ENCODE measurements around the gene RTTN. TPM values are rescaled to one million over a fixed set of nuclear protein-coding genes. Genes with fewer than 3 reads are reported as not detected.
A peak's percentile ranks its signal among the peaks of the same experiment; 100 is the strongest.

RTTN gene
- total and polyA plus RNA-seq, 2 of the 13 experiments (the other 11 are each of a cell fraction or from before 2014, with no cell fraction given) = 5.4 to 18.7 TPM

DNA sequence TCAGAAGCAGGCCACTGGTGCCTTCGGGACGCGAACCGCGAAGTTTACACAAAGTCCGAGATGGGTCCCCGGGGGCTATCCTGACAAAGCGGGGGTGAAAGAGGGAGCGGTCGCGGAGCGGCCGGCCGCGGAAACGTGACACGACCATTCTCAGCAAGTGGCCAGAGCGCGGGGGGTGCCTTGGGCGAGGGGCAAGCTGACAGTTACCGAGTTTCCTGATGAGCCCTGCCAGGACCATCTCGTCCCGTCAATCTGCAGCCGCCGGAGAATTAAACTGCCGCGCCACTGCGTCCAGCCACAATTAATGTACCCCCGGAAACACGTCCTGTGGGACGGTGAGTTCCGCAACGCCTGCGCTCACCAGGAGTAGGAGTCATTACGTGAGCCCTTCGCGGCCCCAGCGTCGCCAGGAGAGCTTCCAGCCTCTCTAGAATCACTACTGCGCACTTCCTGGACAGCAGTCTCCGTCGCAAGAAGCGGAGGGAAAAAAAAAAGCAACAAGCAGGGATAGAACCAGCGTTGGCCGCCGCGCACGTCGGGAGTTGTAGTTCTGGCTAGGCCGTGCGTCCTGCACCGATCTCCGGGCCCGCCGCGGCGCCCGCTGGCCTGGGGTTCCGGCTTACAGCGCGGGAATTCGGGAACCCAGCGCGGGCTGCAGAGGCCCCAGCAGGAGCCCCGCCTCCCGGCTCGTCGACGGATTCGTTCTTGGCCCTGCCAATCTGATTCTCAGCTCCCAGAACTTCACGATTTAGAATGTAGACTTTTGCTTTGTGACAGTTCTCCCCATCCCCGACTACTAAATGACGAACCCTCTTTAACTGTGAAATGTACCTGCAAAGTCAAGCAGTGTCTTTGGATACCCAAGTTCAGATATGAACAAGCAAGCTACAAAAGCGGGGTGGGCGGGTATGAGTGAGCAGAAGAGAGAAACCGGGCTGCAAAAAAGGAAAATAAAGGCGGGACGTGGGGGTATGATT is at the start of gene RTTN (continued):
- TF ChIP-seq, protein P1, sequence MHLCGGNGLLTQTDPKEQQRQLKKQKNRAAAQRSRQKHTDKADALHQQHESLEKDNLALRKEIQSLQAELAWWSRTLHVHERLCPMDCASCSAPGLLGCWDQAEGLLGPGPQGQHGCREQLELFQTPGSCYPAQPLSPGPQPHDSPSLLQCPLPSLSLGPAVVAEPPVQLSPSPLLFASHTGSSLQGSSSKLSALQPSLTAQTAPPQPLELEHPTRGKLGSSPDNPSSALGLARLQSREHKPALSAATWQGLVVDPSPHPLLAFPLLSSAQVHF (CRISPR knock-in tag; IDR thresholded peaks at IDR 0.05) = peak; percentile 79
- TF ChIP-seq MAFG (CRISPR knock-in tag; IDR thresholded peaks at IDR 0.05) (no peak), ZNF335 (CRISPR knock-in tag; IDR thresholded peaks at IDR 0.05) (peak; percentile 89), ERF (CRISPR knock-in tag; IDR thresholded peaks at IDR 0.05) (peak; percentile 86), AGO1 (IDR thresholded peaks at IDR 0.05; ENCODE audit: low read depth, low read length, poor library complexity, severe bottlenecking) (peak; percentile 58), KLF16 (CRISPR knock-in tag; IDR thresholded peaks at IDR 0.05) (peak; percentile 44 to 87; a peak in 2 of 4 replicates), ZNF17 (CRISPR knock-in tag; IDR thresholded peaks at IDR 0.05) (no peak), KDM3A (CRISPR knock-in tag; IDR thresholded peaks at IDR 0.05; ENCODE audit: low read depth) (peak; percentile 82), ZBTB7A (CRISPR knock-in tag; IDR thresholded peaks at IDR 0.05) (no peak), HMGA1 (CRISPR knock-in tag; conservative IDR thresholded peaks at IDR 0.05) (no peak), TOPORS (CRISPR knock-in tag; IDR thresholded peaks at IDR 0.05) (peak; percentile 74), THYN1 (CRISPR knock-in tag; IDR thresholded peaks at IDR 0.05; ENCODE audit: borderline replicate concordance, low read depth) (no peak), SMARCC2 (IDR thresholded peaks at IDR 0.05) (no peak), NFKB2 (CRISPR knock-in tag; IDR thresholded peaks at IDR 0.05; ENCODE audit: borderline replicate concordance) (peak; percentile 84), ZNF337 (CRISPR knock-in tag; IDR thresholded peaks at IDR 0.05; ENCODE audit: borderline replicate concordance, low read depth) (peak; percentile 94), SALL2 (CRISPR knock-in tag; IDR thresholded peaks at IDR 0.05) (no peak; the same call in none of the 2 replicates), ZNF264 (CRISPR knock-in tag; IDR thresholded peaks at IDR 0.05) (peak; percentile 70; the same call in 1 of the 2 replicates), FOXO1 (CRISPR knock-in tag; IDR thresholded peaks at IDR 0.05) (peak; percentile 54), RAD51 (IDR thresholded peaks at IDR 0.05; ENCODE audit: borderline replicate concordance) (no peak), RELA (CRISPR knock-in tag; IDR thresholded peaks at IDR 0.05) (no peak), RARA (CRISPR knock-in tag; IDR thresholded peaks at IDR 0.05) (0 out of 2 replicates have a peak, but pooled peaks have one; percentile 6), ZNF816 (CRISPR knock-in tag; IDR thresholded peaks at IDR 0.05; ENCODE audit: borderline replicate concordance) (0 out of 2 replicates have a peak, but pooled peaks have one; percentile 68), FOXK2 (IDR thresholded peaks at IDR 0.05) (peak; percentile 92), ZNF670 (CRISPR knock-in tag; IDR thresholded peaks at IDR 0.05; ENCODE audit: borderline replicate concordance) (peak; percentile 86), ADNP (CRISPR knock-in tag; IDR thresholded peaks at IDR 0.05) (peak; percentile 41; the same call in 1 of the 2 replicates)
- TF ChIP-seq, protein P2, sequence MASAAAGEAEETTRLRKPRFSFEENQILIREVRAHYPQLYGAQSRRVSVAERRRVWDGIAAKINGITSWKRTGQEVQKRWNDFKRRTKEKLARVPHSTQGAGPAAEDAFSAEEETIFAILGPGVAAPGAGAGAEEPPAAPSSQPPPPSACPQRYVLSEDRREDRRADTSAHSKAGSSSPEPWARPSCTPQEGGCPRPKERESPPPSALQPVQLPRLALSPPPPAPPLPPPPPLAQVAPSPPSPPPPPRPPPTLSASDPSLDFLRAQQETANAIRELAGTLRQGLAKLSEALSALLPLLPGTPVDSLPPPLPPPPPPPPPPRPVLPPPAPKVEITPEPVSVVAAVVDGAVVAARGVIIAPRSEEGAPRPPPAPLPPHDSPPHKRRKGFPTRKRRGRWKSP (CRISPR knock-in tag; IDR thresholded peaks at IDR 0.05) = peak; percentile 29; the same call in 1 of the 2 replicates
- TF ChIP-seq, protein P3, sequence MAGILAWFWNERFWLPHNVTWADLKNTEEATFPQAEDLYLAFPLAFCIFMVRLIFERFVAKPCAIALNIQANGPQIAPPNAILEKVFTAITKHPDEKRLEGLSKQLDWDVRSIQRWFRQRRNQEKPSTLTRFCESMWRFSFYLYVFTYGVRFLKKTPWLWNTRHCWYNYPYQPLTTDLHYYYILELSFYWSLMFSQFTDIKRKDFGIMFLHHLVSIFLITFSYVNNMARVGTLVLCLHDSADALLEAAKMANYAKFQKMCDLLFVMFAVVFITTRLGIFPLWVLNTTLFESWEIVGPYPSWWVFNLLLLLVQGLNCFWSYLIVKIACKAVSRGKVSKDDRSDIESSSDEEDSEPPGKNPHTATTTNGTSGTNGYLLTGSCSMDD (CRISPR knock-in tag; IDR thresholded peaks at IDR 0.05) = no peak
- TF ChIP-seq, protein P4, sequence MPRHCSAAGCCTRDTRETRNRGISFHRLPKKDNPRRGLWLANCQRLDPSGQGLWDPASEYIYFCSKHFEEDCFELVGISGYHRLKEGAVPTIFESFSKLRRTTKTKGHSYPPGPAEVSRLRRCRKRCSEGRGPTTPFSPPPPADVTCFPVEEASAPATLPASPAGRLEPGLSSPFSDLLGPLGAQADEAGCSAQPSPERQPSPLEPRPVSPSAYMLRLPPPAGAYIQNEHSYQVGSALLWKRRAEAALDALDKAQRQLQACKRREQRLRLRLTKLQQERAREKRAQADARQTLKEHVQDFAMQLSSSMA (CRISPR knock-in tag; IDR thresholded peaks at IDR 0.05) = peak; percentile 3; the same call in 1 of the 2 replicates
